IMR-90 (cell line): ENCODE data around the gene SPACA7. TPM values are rescaled to one million over a fixed set of nuclear protein-coding genes. Genes with fewer than 3 reads are reported as not detected.

ENCODE experiments used
- ATAC-seq: fragments of 200-7000 bp; cut with Tn5 transposase; 2 replicates; pipeline ENCODE4 v1.9.1; 2020; ENCODE audit warnings: low read depth, mild to moderate bottlenecking, moderate library complexity
- BruUV-seq: library from RNA; stranded (reverse); fragments of 400-500 nt; replicated peaks from 2 replicates; lab custom pipeline; 2021; lab: Mats Ljungman, UMichigan
- CTCF ChIA-PET: fragments of 300-600 bp; formaldehyde crosslinking; extraction: SDS; loops from one replicate; lab custom pipeline; 2021; ENCODE audit warnings: antibody characterized with exemption; lab: Yijun Ruan, JAX
- POLR2A ChIA-PET: fragments of 300-600 bp; sonication (Branson Sonifier 250); formaldehyde crosslinking; loops from one replicate; lab custom pipeline; 2022; ENCODE audit warnings: antibody characterized with exemption; ENCODE audit not compliant: unreplicated experiment; lab: Charles Lee
- DNase-seq: peaks from one replicate; pipeline ENCODE4 v3.0.0; 2013
- H2AFZ ChIP-seq: replicated peaks from 2 replicates; pipeline ENCODE3; 2013; ENCODE audit warnings: low read length, mild to moderate bottlenecking; ENCODE audit not compliant: poor library complexity
- H2AK5ac ChIP-seq: 2 replicates; pipeline ENCODE4 v1.6.1; 2013; ENCODE audit warnings: low read depth, low read length, inconsistent platforms
- H2AK9ac ChIP-seq: replicated peaks from 2 replicates; pipeline ENCODE3; 2013; ENCODE audit warnings: mild to moderate bottlenecking, low read depth, low read length, moderate library complexity; ENCODE audit not compliant: poor library complexity
- H2BK120ac ChIP-seq: 2 replicates; pipeline ENCODE4 v1.6.1; 2013; ENCODE audit warnings: low read depth, low read length, inconsistent platforms
- H2BK15ac ChIP-seq: 3 replicates; pipeline ENCODE4 v1.6.1; 2013; ENCODE audit warnings: low read depth, low read length, inconsistent platforms
- H2BK20ac ChIP-seq: 2 replicates; pipeline ENCODE4 v1.6.1; 2013; ENCODE audit warnings: low read depth, mild to moderate bottlenecking, inconsistent platforms, low read length, moderate library complexity
- H2BK5ac ChIP-seq: 2 replicates; pipeline ENCODE4 v1.6.1; 2013; ENCODE audit warnings: mild to moderate bottlenecking, low read depth, low read length, inconsistent platforms; ENCODE audit not compliant: poor library complexity, severe bottlenecking
- H3K14ac ChIP-seq: replicated peaks from 2 replicates; pipeline ENCODE4 v1.6.1; 2013; ENCODE audit warnings: low read depth, low read length, inconsistent platforms
- H3K18ac ChIP-seq: 2 replicates; pipeline ENCODE4 v1.6.1; 2013; ENCODE audit warnings: low read depth, low read length, control low read depth
- H3K23ac ChIP-seq: 2 replicates; pipeline ENCODE4 v1.6.1; 2013; ENCODE audit warnings: low read depth, low read length, inconsistent platforms
- H3K27ac ChIP-seq: 2 replicates; pipeline ENCODE4 v1.5.1; 2013; ENCODE audit warnings: mild to moderate bottlenecking, control low read depth, low read length; ENCODE audit not compliant: insufficient read depth
- H3K27me3 ChIP-seq: 2 replicates; pipeline ENCODE4 v1.6.1; 2013; ENCODE audit warnings: low read length; ENCODE audit not compliant: control insufficient read depth, insufficient read depth
- H3K36me3 ChIP-seq: 2 replicates; pipeline ENCODE4 v1.6.1; 2013; ENCODE audit warnings: low read length, mixed read lengths; ENCODE audit not compliant: control insufficient read depth, insufficient read depth
- H3K4ac ChIP-seq: 2 replicates; pipeline ENCODE4 v1.6.1; 2013; ENCODE audit warnings: low read depth, low read length, inconsistent platforms
- H3K4me1 ChIP-seq: 2 replicates; pipeline ENCODE4 v1.6.1; 2013; ENCODE audit warnings: low read length, mixed read lengths; ENCODE audit not compliant: control insufficient read depth, insufficient read depth
- H3K4me2 ChIP-seq: 2 replicates; pipeline ENCODE4 v1.6.1; 2013; ENCODE audit warnings: low read depth, mild to moderate bottlenecking, control low read depth, low read length, moderate library complexity
- H3K4me3 ChIP-seq: 2 replicates; pipeline ENCODE4 v1.5.1; 2013; ENCODE audit warnings: low read depth, mild to moderate bottlenecking, control low read depth, low read length, moderate library complexity; ENCODE audit not compliant: insufficient read depth
- H3K56ac ChIP-seq: 2 replicates; pipeline ENCODE4 v1.6.1; 2013; ENCODE audit warnings: low read length, inconsistent platforms; ENCODE audit not compliant: insufficient read depth; ENCODE audit errors: extremely low read depth
- H3K79me1 ChIP-seq, 2 experiments: 2 replicates each; pipeline ENCODE4 v1.6.1; 2013; ENCODE audit warnings: low read length in 2 of 2, inconsistent platforms in 1 of 2, low read depth in 1 of 2
- H3K9ac ChIP-seq: 2 replicates; pipeline ENCODE4 v1.6.1; 2013; ENCODE audit warnings: low read depth, low read length, control low read depth
- H3K9me1 ChIP-seq: 2 replicates; pipeline ENCODE4 v1.6.1; 2013; ENCODE audit warnings: low read length, inconsistent platforms; ENCODE audit not compliant: insufficient read depth
- H3K9me3 ChIP-seq: 2 replicates; pipeline ENCODE4 v1.6.1; 2013; ENCODE audit warnings: low read length; ENCODE audit not compliant: control insufficient read depth, insufficient read depth
- H4K20me1 ChIP-seq: 2 replicates; pipeline ENCODE4 v1.6.1; 2013; ENCODE audit warnings: low read length, inconsistent platforms; ENCODE audit not compliant: insufficient read depth
- H4K5ac ChIP-seq: 2 replicates; pipeline ENCODE4 v1.6.1; 2013; ENCODE audit warnings: mild to moderate bottlenecking, low read depth, low read length, control low read depth
- H4K8ac ChIP-seq, 2 experiments: 2 replicates each; pipeline ENCODE4 v1.6.1; 2013; ENCODE audit warnings: low read depth in 2 of 2, low read length in 2 of 2, control low read depth in 1 of 2, inconsistent platforms in 1 of 2
- H4K91ac ChIP-seq: 2 replicates; pipeline ENCODE4 v1.6.1; 2013; ENCODE audit warnings: low read depth, low read length, inconsistent platforms; ENCODE audit not compliant: insufficient read depth
- CHD1 ChIP-seq: IDR thresholded peaks from 2 replicates; pipeline ENCODE4 v1.6.1; 2012; ENCODE audit warnings: low read depth, low read length, improper control_type of control experiment
- MAFK ChIP-seq: IDR thresholded peaks from 2 replicates; pipeline ENCODE4 v1.6.1; 2012; ENCODE audit warnings: low read depth, low read length, improper control_type of control experiment
- MAZ ChIP-seq: IDR thresholded peaks from 2 replicates; pipeline ENCODE4 v1.6.1; 2012; ENCODE audit warnings: low read depth, mild to moderate bottlenecking, low read length, improper control_type of control experiment, moderate library complexity, borderline replicate concordance
- RAD21 ChIP-seq: IDR thresholded peaks from 2 replicates; pipeline ENCODE4 v1.6.1; 2012; ENCODE audit warnings: low read length, improper control_type of control experiment
- WGBS, 2 experiments: methylation state at CpG; one replicate each; pipeline versions ENCODE4 v1.1.5 to v1.1.7; 2013; ENCODE audit warnings: missing lambda C conversion rate in 2 of 2; ENCODE audit not compliant: insufficient read length in 1 of 2; ENCODE audit errors: extremely low coverage in 2 of 2; 5-methylcytosine and 5-hydroxymethylcytosine counted together
- dilution Hi-C: fragments of 300-500 bp; cut with HindIII; formaldehyde crosslinking; loops from one replicate; pipeline ENCODE4 v1.14.3; 2018; ENCODE audit warnings: low sequenced_read_pairs; ENCODE audit not compliant: unreplicated experiment
- in situ Hi-C: fragments of 300-500 bp; cut with MboI; formaldehyde crosslinking; loops from 3 replicates; pipeline ENCODE4 v1.14.3; 2019; ENCODE audit warnings: low sequenced_read_pairs, inconsistent platforms, mixed read lengths
- intact Hi-C: fragments of 100-400 bp; cut with micrococcal nuclease; formaldehyde crosslinking; loops from 2 replicates; pipeline ENCODE4 v1.10.0; 2022
- polyA plus RNA-seq, 3 experiments: library from polyadenylated mRNA; depleted of rRNA; stranded (reverse); fragments of >200 nt; gene quantifications; 2 replicates each; pipeline ENCODE4 v1.2.3, GENCODE V29; 2012; ENCODE audit warnings: low replicate concordance in 1 of 3
- total RNA-seq: library from RNA; depleted of rRNA; stranded (reverse); fragments of >200 nt; gene quantifications from 2 replicates; pipeline ENCODE4 v1.2.3, GENCODE V29; 2012

The SPACA7 gene
- total and polyA plus RNA-seq, 2 of the 4 experiments (the other 2 are of a cell fraction): not detected

DNA sequence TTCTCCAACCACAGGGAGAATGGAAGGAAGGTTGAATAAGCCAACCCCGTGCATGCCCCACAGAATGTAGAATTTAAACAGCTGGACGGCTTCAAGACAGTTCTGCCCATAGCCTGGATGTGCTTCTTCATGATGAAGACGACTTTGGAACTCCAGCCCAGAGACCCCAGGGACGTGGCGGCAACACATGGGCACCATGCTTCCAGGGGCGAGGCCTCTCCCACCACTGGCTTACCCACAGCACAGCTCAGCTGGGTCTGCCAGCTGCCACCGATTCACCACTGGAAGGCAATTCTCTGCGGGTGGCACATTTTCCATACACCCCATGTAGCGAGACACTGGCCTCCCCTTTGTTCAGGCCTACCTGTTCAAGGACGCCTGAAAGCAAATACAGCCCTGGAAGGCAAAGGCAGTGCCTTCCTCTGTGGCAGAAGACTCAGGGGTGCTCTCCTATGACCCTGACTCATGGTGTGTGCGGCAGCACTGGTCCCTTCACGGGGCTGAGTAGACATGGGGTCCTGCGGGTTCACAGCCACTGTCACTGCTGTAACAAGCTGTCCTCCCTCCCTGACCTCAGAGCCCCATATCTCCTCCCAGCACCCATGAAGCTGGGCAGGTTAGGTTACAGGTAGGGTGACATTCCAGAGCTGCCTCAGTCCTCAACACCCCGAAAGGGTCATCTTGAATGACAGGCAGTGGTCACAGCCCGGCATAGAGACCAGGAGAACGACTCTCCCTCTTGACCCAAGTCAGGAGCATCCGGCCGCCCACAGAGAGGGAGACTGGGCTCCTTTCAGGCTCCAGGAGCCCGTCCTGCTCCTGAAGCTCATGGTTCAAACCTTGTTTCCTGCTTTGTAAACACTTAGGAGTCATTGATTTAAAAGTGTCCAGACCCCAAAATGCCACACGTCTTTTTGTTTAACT is 72.7 kb downstream of the SPACA7 start:
- Histone ChIP-seq H4K8ac (no peak overlapping the region), H3K4me3 (no peak overlapping the region), H3K4me2 (no peak overlapping the region), H3K79me1 (no peaks in the 10 kb centered on the region), H3K23ac (no peak overlapping the region), H2AFZ (no peak overlapping the region), H3K36me3 (no peaks in the 10 kb centered on the region), H2AK5ac (no peak overlapping the region), H2BK15ac (no peak overlapping the region), H3K14ac (no peak overlapping the region), H2BK120ac (no peak overlapping the region), H3K56ac (no peak overlapping the region), H3K27ac (no peak overlapping the region), H4K91ac (no peak overlapping the region), H2AK9ac (no peak overlapping the region), H3K4ac (no peak overlapping the region), H2BK20ac (no peak overlapping the region), H3K9ac (no peak overlapping the region), H3K27me3 (peaks cover 2% of the 10 kb centered on the region; the same call in 1 of the 2 replicates), H4K5ac (no peak overlapping the region), H3K18ac (no peak overlapping the region), H3K4me1 (no peaks in the 10 kb centered on the region), H4K20me1 (no peaks in the 10 kb centered on the region), H2BK5ac (no peak overlapping the region), H3K9me1 (no peaks in the 10 kb centered on the region), H3K9me3 (no peaks in the 10 kb centered on the region)
- in situ Hi-C loops (no loop called here), intact Hi-C loops (loop anchor here (10.0 kb wide), 1 partner anchor 1384 kb away; no protein-coding TSS in a partner anchor), dilution Hi-C loops (no loop called here)
- TF ChIP-seq RAD21 (no peak), MAFK (no peak), MAZ (no peak), CHD1 (no peak)
- BruUV-seq: no TSS peak
- CTCF ChIA-PET: no interaction called here
- POLR2A ChIA-PET: no interaction called here
- 39% methylated on average over 3 of the region's 20 CpGs; no CpG with 5 or more reads in 1 of the 2 experiments for WGBS, 2 experiments
- no peak for ATAC-seq
- DNase-seq: no peak
